Keratinocyte (primary cell): ENCODE measurements around the gene TGM1. TPM values are rescaled to one million over a fixed set of nuclear protein-coding genes. Genes with fewer than 3 reads are reported as not detected.

Source experiments
- DNase-seq: peaks from one replicate; pipeline ENCODE4 v3.0.0-alpha.2; 2011; ENCODE audit warnings: low read depth, missing footprints, low spot score
- FAIRE-seq: peaks from 2 replicates; lab custom pipeline; 2011; peaks lifted over from hg19 to GRCh38; lab: Jason Lieb, UNC
- H2AFZ ChIP-seq: 2 replicates; pipeline ENCODE4 v1.6.0; 2012; ENCODE audit warnings: low read length, control low read depth, inconsistent platforms; ENCODE audit not compliant: control insufficient read depth
- H3K27ac ChIP-seq: 2 replicates; pipeline ENCODE4 v1.5.1; 2011; ENCODE audit warnings: low read length; ENCODE audit not compliant: control insufficient read depth, insufficient read depth
- H3K27me3 ChIP-seq: 3 replicates; pipeline ENCODE4 v1.6.0; 2011; ENCODE audit warnings: low read length; ENCODE audit not compliant: control insufficient read depth, insufficient read depth; ENCODE audit errors: extremely low read depth
- H3K36me3 ChIP-seq, 2 experiments: 2 replicates in 1 of 2; 3 replicates in 1 of 2; pipeline ENCODE4 v1.5.1; 2011; ENCODE audit warnings: low read length in 2 of 2, mild to moderate bottlenecking in 1 of 2; ENCODE audit not compliant: control insufficient read depth in 2 of 2, insufficient read depth in 2 of 2; ENCODE audit errors: extremely low read depth in 1 of 2
- H3K4me1 ChIP-seq: 3 replicates; pipeline ENCODE4 v1.5.1; 2011; ENCODE audit warnings: low read length; ENCODE audit not compliant: control insufficient read depth, insufficient read depth; ENCODE audit errors: extremely low read depth
- H3K4me2 ChIP-seq: 3 replicates; pipeline ENCODE4 v1.6.0; 2011; ENCODE audit warnings: low read depth, low read length; ENCODE audit not compliant: control insufficient read depth, insufficient read depth; ENCODE audit errors: extremely low read depth
- H3K4me3 ChIP-seq, 3 experiments: fragments of 200-600 bp in 1 of 3; sonication (generic) in 1 of 3; 2 replicates in 2 of 3; 3 replicates in 1 of 3; pipeline ENCODE4 v1.5.1; 2011 to 2016; ENCODE audit warnings: low read length in 3 of 3, mild to moderate bottlenecking in 3 of 3, control low read depth in 2 of 3, inconsistent platforms in 1 of 3, low read depth in 1 of 3, mixed read lengths in 1 of 3, mixed run types in 1 of 3, moderate library complexity in 1 of 3; ENCODE audit not compliant: control insufficient read depth in 2 of 3, insufficient read depth in 2 of 3; ENCODE audit errors: extremely low read depth in 1 of 3
- H3K79me2 ChIP-seq: 2 replicates; pipeline ENCODE4 v1.6.0; 2012; ENCODE audit warnings: low read length; ENCODE audit not compliant: control insufficient read depth, insufficient read depth
- H3K9ac ChIP-seq: 3 replicates; pipeline ENCODE4 v1.6.0; 2011; ENCODE audit warnings: low read length; ENCODE audit not compliant: control insufficient read depth, insufficient read depth; ENCODE audit errors: extremely low read depth
- H3K9me1 ChIP-seq: 3 replicates; pipeline ENCODE4 v1.6.0; 2011; ENCODE audit warnings: low read length; ENCODE audit not compliant: control insufficient read depth, insufficient read depth; ENCODE audit errors: extremely low read depth
- H3K9me3 ChIP-seq: 2 replicates; pipeline ENCODE4 v1.5.1; 2012; ENCODE audit warnings: low read depth, low read length; ENCODE audit not compliant: control insufficient read depth
- H4K20me1 ChIP-seq: 3 replicates; pipeline ENCODE4 v1.6.0; 2011; ENCODE audit warnings: low read length; ENCODE audit not compliant: control insufficient read depth, insufficient read depth; ENCODE audit errors: extremely low read depth
- EZH2 ChIP-seq: IDR thresholded peaks from one replicate; pipeline ENCODE4 v1.6.1; 2012; ENCODE audit warnings: inconsistent platforms, mild to moderate bottlenecking, low read length, moderate library complexity
- dilution Hi-C: fragments of 300-500 bp; cut with MboI; formaldehyde crosslinking; loops from one replicate; pipeline ENCODE4 v1.7.0; 2020; ENCODE audit warnings: low sequenced_read_pairs; ENCODE audit not compliant: extremely low pct_ligation_motif_present
- polyA plus RNA-seq, 5 experiments: library from polyadenylated mRNA; depleted of rRNA in 3 of 5; stranded (reverse) in 3 of 5; stranded (forward) in 1 of 5; unstranded in 1 of 5; fragments of >200 nt; gene quantifications; 1 replicate in 1 of 5; 2 replicates in 3 of 5; 3 replicates in 1 of 5; pipeline versions ENCODE4 v1.2.1 to v1.2.3, GENCODE V29; 2011 to 2012; ENCODE audit warnings: missing spikeins in 2 of 5, low read depth in 1 of 5, low replicate concordance in 1 of 5
- TF ChIP-seq, protein P1 (sequence below), 3 experiments: IDR thresholded peaks in 1 of 3; conservative IDR thresholded peaks in 1 of 3; optimal IDR thresholded peaks in 1 of 3; 2 replicates in 2 of 3; 3 replicates in 1 of 3; pipeline versions ENCODE3 to v1.5.1; 2011; ENCODE audit warnings: low read length in 3 of 3, mild to moderate bottlenecking in 3 of 3, moderate library complexity in 2 of 3, control low read depth in 1 of 3, inconsistent platforms in 1 of 3; ENCODE audit not compliant: insufficient read depth in 2 of 3; ENCODE audit errors: extremely low read depth in 1 of 3

TGM1 gene
- polyA plus RNA-seq, 1 donor (not counting 4 experiments of a cell fraction or from before 2014, with no cell fraction given): 16.1 TPM

DNA sequence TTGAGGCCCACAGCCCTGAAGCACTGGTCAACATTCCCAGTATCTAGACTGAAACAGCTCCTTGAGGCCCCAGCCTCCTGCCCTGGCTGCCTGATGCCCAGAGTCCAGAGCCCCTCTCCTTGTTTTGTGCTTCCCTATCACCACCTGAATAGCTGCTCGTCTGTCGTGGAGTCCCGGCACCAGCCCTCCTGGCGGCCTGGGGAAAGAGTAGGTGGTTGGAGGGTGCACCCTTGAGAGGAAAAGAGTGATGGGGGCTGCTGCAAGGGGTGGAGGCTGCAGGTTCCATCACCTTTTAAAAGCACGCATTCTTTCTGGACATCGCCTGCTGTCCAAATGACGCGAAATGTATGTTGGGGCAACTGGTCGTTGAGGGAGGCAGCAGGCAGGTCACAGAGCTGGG lies 5.2 kb upstream of the TGM1 start:
- Histone ChIP-seq H3K27me3 (no peaks in the 10 kb centered on the region), H3K27ac (no peak overlapping the region), H3K4me1 (peaks cover 43% of the 10 kb centered on the region), H3K4me3 (no peak overlapping the region), H4K20me1 (no peaks in the 10 kb centered on the region), H3K79me2 (peaks cover 3% of the 10 kb centered on the region), H3K9me1 (no peaks in the 10 kb centered on the region), H3K4me2 (no peak overlapping the region), H3K9me3 (no peaks in the 10 kb centered on the region), H3K9ac (no peak overlapping the region), H2AFZ (no peak overlapping the region), H3K36me3 (peaks cover 15 to 27% of the 10 kb centered on the region in 2 experiments)
- DNase-seq: no peak
- dilution Hi-C loops: no loop called here
- no peak for FAIRE-seq
- TF ChIP-seq EZH2: no peak
- TF ChIP-seq, protein P1, sequence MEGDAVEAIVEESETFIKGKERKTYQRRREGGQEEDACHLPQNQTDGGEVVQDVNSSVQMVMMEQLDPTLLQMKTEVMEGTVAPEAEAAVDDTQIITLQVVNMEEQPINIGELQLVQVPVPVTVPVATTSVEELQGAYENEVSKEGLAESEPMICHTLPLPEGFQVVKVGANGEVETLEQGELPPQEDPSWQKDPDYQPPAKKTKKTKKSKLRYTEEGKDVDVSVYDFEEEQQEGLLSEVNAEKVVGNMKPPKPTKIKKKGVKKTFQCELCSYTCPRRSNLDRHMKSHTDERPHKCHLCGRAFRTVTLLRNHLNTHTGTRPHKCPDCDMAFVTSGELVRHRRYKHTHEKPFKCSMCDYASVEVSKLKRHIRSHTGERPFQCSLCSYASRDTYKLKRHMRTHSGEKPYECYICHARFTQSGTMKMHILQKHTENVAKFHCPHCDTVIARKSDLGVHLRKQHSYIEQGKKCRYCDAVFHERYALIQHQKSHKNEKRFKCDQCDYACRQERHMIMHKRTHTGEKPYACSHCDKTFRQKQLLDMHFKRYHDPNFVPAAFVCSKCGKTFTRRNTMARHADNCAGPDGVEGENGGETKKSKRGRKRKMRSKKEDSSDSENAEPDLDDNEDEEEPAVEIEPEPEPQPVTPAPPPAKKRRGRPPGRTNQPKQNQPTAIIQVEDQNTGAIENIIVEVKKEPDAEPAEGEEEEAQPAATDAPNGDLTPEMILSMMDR (optimal IDR thresholded peaks at IDR 0.05 in 1 of 3, IDR thresholded peaks at IDR 0.05 in 1 of 3, conservative IDR thresholded peaks at IDR 0.05 in 1 of 3; ENCODE audit: extremely low read depth in 1 of 3, insufficient read depth in 2 of 3, low read length in 3 of 3): no peak

DNA sequence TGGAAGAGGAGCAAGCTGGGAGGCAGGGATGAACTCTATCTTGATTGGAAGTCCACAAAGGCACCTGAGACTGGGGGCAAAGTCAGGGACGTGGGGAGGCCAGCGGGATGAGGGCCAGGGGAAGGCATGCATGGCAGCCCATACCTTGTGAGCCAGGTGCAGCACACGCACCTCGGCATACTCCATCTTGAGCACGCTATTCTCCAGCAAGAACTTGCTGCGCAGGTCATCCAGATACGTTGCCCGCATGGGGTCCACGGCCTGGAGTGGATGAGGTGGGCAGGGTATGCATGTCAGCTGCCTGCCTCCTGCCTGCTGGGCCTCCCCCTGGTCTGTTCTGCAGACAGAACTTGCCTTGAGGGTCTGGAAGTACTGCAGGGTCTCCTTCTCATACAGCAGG lies 4.5 kb upstream of the TGM1 start:
- TF ChIP-seq, protein P1 (optimal IDR thresholded peaks at IDR 0.05 in 1 of 3, IDR thresholded peaks at IDR 0.05 in 1 of 3, conservative IDR thresholded peaks at IDR 0.05 in 1 of 3; ENCODE audit: extremely low read depth in 1 of 3, insufficient read depth in 2 of 3, low read length in 3 of 3): no peak
- no peak for TF ChIP-seq EZH2
- dilution Hi-C loops: no loop called here
- FAIRE-seq: no peak
- no peak overlapping the region for H2AFZ ChIP-seq
- H3K9ac ChIP-seq: no peak overlapping the region
- DNase-seq: no peak
- H3K27me3 ChIP-seq: no peaks in the 10 kb centered on the region
- H3K9me3 ChIP-seq: no peaks in the 10 kb centered on the region
- H3K79me2 ChIP-seq: peaks cover 3% of the 10 kb centered on the region
- H3K9me1 ChIP-seq: no peaks in the 10 kb centered on the region
- no peak overlapping the region for H3K27ac ChIP-seq
- no peak overlapping the region for H3K4me3 ChIP-seq
- H3K4me2 ChIP-seq: no peak overlapping the region
- no peaks in the 10 kb centered on the region for H4K20me1 ChIP-seq
- peaks cover 15 to 27% of the 10 kb centered on the region in 2 experiments for H3K36me3 ChIP-seq
- peaks cover 37% of the 10 kb centered on the region for H3K4me1 ChIP-seq
